OCI-LY1 (cell line): Measurements from ENCODE around the gene SERTAD3.

Experiments used
- CTCF ChIP-seq: fragments of 200-600 bp; sonication (generic), shearing (Covaris generic); IDR thresholded peaks from 2 replicates; pipeline ENCODE4 v1.5.1; 2017; ENCODE audit warnings: mild to moderate bottlenecking, antibody characterized with exemption, low read length, moderate library complexity, mixed read lengths
- EZH2 ChIP-seq: fragments of 200-600 bp; sonication (generic), shearing (Covaris generic); IDR thresholded peaks from 2 replicates; pipeline ENCODE4 v1.8.0; 2017; ENCODE audit warnings: borderline replicate concordance, mixed run types, mild to moderate bottlenecking, antibody characterized with exemption, low read length, moderate library complexity, mixed read lengths

- TF ChIP-seq CTCF (no peak), EZH2 (no peak)
Measured at GRCh38 chr19:40452016-40452415, 7.9 kb upstream of the SERTAD3 start.
